Trophoblast cell (in vitro differentiated cells and primary cell): ENCODE data around the gene PITPNM3.

Experiments used
- DNase-seq, 2 donors: peaks; one replicate each; pipeline ENCODE4 v3.0.0-alpha.2; 2016
- H2AFZ ChIP-seq: 2 replicates; pipeline ENCODE4 v1.6.1; 2013; ENCODE audit warnings: low read length, moderate library complexity, mild to moderate bottlenecking; ENCODE audit not compliant: insufficient read depth, poor library complexity
- H2AK5ac ChIP-seq: 2 replicates; pipeline ENCODE4 v1.6.1; 2013; ENCODE audit warnings: mild to moderate bottlenecking, low read length
- H2BK120ac ChIP-seq: 2 replicates; pipeline ENCODE4 v1.6.1; 2013; ENCODE audit warnings: low read length, mild to moderate bottlenecking, moderate library complexity; ENCODE audit not compliant: insufficient read depth, poor library complexity
- H2BK12ac ChIP-seq: 2 replicates; pipeline ENCODE4 v1.6.1; 2013; ENCODE audit warnings: mild to moderate bottlenecking, low read length, moderate library complexity
- H2BK5ac ChIP-seq: 2 replicates; pipeline ENCODE4 v1.6.1; 2013; ENCODE audit warnings: low read length, low read depth, moderate library complexity, mild to moderate bottlenecking; ENCODE audit not compliant: poor library complexity
- H3K14ac ChIP-seq: 2 replicates; pipeline ENCODE4 v1.6.1; 2013; ENCODE audit warnings: mild to moderate bottlenecking, low read length
- H3K18ac ChIP-seq: 2 replicates; pipeline ENCODE4 v1.6.1; 2013; ENCODE audit warnings: mild to moderate bottlenecking, low read length
- H3K23ac ChIP-seq: 2 replicates; pipeline ENCODE4 v1.6.1; 2013; ENCODE audit warnings: low read length
- H3K27ac ChIP-seq: 2 replicates; pipeline ENCODE4 v1.5.1; 2013; ENCODE audit warnings: low read depth, mild to moderate bottlenecking, inconsistent platforms, low read length, moderate library complexity
- H3K27me3 ChIP-seq: 2 replicates; pipeline ENCODE4 v1.6.1; 2013; ENCODE audit warnings: inconsistent platforms, mild to moderate bottlenecking, low read length, moderate library complexity; ENCODE audit not compliant: insufficient read depth
- H3K36me3 ChIP-seq, 2 experiments: 1 replicate in 1 of 2; 2 replicates in 1 of 2; pipeline ENCODE4 v1.6.1; 2013; ENCODE audit warnings: low read length in 2 of 2, mild to moderate bottlenecking in 2 of 2, moderate library complexity in 1 of 2; ENCODE audit not compliant: insufficient read depth in 2 of 2, control insufficient read depth in 1 of 2
- H3K4ac ChIP-seq: 2 replicates; pipeline ENCODE4 v1.6.1; 2013; ENCODE audit warnings: low read depth, mild to moderate bottlenecking, low read length, moderate library complexity
- H3K4me1 ChIP-seq, 2 experiments: 1 replicate in 1 of 2; 2 replicates in 1 of 2; pipeline ENCODE4 v1.6.1; 2013; ENCODE audit warnings: low read length in 2 of 2, mild to moderate bottlenecking in 2 of 2, moderate library complexity in 1 of 2; ENCODE audit not compliant: insufficient read depth in 2 of 2, control insufficient read depth in 1 of 2
- H3K4me2 ChIP-seq: 2 replicates; pipeline ENCODE4 v1.6.1; 2013; ENCODE audit warnings: inconsistent platforms, mild to moderate bottlenecking, low read length, moderate library complexity
- H3K4me3 ChIP-seq: 2 replicates; pipeline ENCODE4 v1.5.1; 2013; ENCODE audit warnings: mild to moderate bottlenecking, low read depth, low read length, inconsistent platforms
- H3K79me1 ChIP-seq: one replicate; pipeline ENCODE4 v1.6.1; 2013; ENCODE audit warnings: low read length
- H3K79me2 ChIP-seq: 2 replicates; pipeline ENCODE4 v1.6.1; 2013; ENCODE audit warnings: low read length, mild to moderate bottlenecking; ENCODE audit not compliant: control insufficient read depth, insufficient read depth, poor library complexity
- H3K9ac ChIP-seq: 2 replicates; pipeline ENCODE4 v1.6.1; 2013; ENCODE audit warnings: mild to moderate bottlenecking, low read length
- H3K9me3 ChIP-seq: 2 replicates; pipeline ENCODE4 v1.6.1; 2013; ENCODE audit warnings: low read depth, mild to moderate bottlenecking, control low read depth, inconsistent platforms, low read length; ENCODE audit not compliant: insufficient read depth
- H4K12ac ChIP-seq: 2 replicates; pipeline ENCODE4 v1.6.1; 2013; ENCODE audit warnings: low read depth, mild to moderate bottlenecking, low read length, moderate library complexity
- H4K8ac ChIP-seq: 2 replicates; pipeline ENCODE4 v1.6.1; 2013; ENCODE audit warnings: low read depth, mild to moderate bottlenecking, low read length, moderate library complexity
- H4K91ac ChIP-seq: one replicate; pipeline ENCODE4 v1.6.1; 2013; ENCODE audit warnings: low read depth, mild to moderate bottlenecking, low read length, moderate library complexity
- WGBS: extraction: QIAGEN DNeasy Blood & Tissue Kit; methylation state at CpG from one replicate; pipeline ENCODE4 v1.1.7; 2013; ENCODE audit warnings: missing lambda C conversion rate; ENCODE audit not compliant: insufficient read length, insufficient coverage; ENCODE audit errors: extremely low coverage; 5-methylcytosine and 5-hydroxymethylcytosine counted together

Gene PITPNM3

DNA sequence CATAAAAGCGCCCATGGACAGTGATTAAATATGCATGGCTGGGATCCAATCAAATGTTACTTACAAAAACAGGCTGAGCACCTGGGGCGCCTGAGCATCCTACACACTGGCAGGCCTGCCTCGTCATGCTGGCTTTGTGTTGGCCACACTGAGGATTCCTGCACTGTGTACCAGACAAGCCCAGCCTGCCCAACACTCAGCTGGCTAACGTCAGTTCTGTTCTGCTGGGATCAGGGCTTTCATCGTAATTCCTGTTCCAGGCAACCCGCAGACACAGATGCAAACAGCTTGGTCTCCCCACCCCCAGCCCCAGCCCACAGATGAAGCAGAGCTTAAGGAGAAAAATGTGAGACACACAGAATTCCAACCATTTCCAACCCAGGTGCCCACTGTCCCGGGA lies 81.4 kb downstream of the PITPNM3 start:
- Histone ChIP-seq H3K4ac (no peak overlapping the region), H2BK120ac (no peak overlapping the region), H3K36me3 (no peaks in the 10 kb centered on the region), H3K4me1 (peaks cover 0 to 7% of the 10 kb centered on the region in 2 experiments), H4K8ac (no peak overlapping the region), H3K27ac (no peak overlapping the region), H2AFZ (no peak overlapping the region), H3K9ac (no peak overlapping the region), H3K79me2 (no peaks in the 10 kb centered on the region), H2AK5ac (no peak overlapping the region), H2BK12ac (no peak overlapping the region), H3K14ac (no peak overlapping the region), H4K12ac (no peak overlapping the region), H3K9me3 (no peaks in the 10 kb centered on the region), H3K18ac (no peak overlapping the region), H3K27me3 (no peaks in the 10 kb centered on the region), H4K91ac (no peak overlapping the region), H3K79me1 (no peaks in the 10 kb centered on the region), H3K4me2 (no peak overlapping the region), H3K23ac (no peak overlapping the region), H3K4me3 (no peak overlapping the region), H2BK5ac (no peak overlapping the region)
- DNase-seq = peak; percentile 84 to 87
- WGBS = no CpG with 5 or more reads among the region's 7 CpGs

DNA sequence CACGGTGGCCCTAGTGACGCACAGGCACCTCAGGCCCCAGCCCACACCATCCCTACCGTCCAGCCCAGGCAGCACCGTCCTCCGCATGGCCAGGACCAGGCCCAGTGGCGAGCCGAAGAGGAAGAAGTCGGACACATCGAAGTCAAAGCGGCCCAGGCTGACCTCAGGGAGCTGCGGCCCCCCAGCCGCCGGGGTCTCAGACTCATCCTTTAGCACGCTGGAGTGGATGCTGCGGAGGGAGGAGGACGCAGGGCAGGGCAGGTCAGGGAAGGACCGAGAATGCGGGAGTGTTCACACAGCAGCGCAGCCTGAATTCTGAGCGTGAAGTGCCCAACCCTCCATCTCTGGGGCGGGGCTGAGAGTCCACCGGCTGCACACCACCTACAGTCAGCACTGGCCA lies 82.0 kb downstream of the PITPNM3 start:
- no peak overlapping the region for H2BK5ac ChIP-seq
- H4K8ac ChIP-seq = no peak overlapping the region
- H4K91ac ChIP-seq = no peak overlapping the region
- no peak overlapping the region for H3K4me3 ChIP-seq
- no peak overlapping the region for H3K27ac ChIP-seq
- no peak for DNase-seq
- H3K9me3 ChIP-seq = no peaks in the 10 kb centered on the region
- no peaks in the 10 kb centered on the region for H3K79me1 ChIP-seq
- no peak overlapping the region for H3K18ac ChIP-seq
- H3K23ac ChIP-seq = no peak overlapping the region
- H3K27me3 ChIP-seq = no peaks in the 10 kb centered on the region
- no peak overlapping the region for H2AFZ ChIP-seq
- H2BK120ac ChIP-seq = no peak overlapping the region
- no peak overlapping the region for H3K9ac ChIP-seq
- no peak overlapping the region for H2AK5ac ChIP-seq
- H3K14ac ChIP-seq = no peak overlapping the region
- no peak overlapping the region for H3K4me2 ChIP-seq
- H3K4ac ChIP-seq = no peak overlapping the region
- WGBS = no CpG with 5 or more reads among the region's 22 CpGs
- no peaks in the 10 kb centered on the region for H3K36me3 ChIP-seq
- no peaks in the 10 kb centered on the region for H3K79me2 ChIP-seq
- H2BK12ac ChIP-seq = no peak overlapping the region
- H4K12ac ChIP-seq = no peak overlapping the region
- peaks cover 0 to 7% of the 10 kb centered on the region in 2 experiments for H3K4me1 ChIP-seq

DNA sequence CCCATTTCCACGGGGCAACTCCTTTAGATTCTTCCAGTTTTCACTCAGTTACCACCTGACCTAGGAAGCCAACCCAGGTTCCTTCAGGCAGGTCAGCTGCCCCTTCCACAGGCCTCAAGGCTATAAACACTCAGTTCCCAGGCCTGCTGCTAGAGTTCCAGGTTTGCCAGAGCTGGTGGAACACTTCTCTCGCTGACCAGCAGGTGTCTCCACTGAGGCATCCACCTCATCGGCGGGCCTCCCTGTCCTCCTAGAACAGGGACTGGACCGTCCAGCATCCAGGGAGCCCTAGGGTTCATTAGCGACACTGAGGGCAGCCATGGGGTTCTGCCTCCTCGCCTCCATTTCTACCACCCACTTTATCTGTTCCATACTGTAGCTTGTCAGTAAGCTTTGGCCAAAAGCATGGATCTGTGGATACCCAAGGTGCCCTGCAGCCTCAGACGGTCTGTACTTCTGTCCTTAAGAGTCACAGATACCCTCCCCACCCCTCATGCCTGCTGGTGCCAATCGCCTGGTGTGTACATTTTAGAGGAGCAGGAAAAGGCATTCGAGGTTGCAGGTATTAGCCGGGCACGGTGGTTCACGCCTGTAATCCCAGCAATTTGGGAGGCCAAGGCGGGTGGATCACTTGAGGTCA lies 83.1 kb downstream of the PITPNM3 start:
- Histone ChIP-seq H3K27me3 (no peaks in the 10 kb centered on the region), H3K4ac (no peak overlapping the region), H3K9me3 (no peaks in the 10 kb centered on the region), H4K8ac (no peak overlapping the region), H3K4me3 (no peak overlapping the region), H2AK5ac (no peak overlapping the region), H2AFZ (no peak overlapping the region), H3K4me2 (no peak overlapping the region), H3K14ac (no peak overlapping the region), H3K9ac (no peak overlapping the region), H2BK5ac (no peak overlapping the region), H3K27ac (no peak overlapping the region), H4K12ac (no peak overlapping the region), H3K79me2 (no peaks in the 10 kb centered on the region), H3K79me1 (no peaks in the 10 kb centered on the region), H3K18ac (no peak overlapping the region), H2BK120ac (no peak overlapping the region), H2BK12ac (no peak overlapping the region), H3K23ac (no peak overlapping the region), H3K36me3 (no peaks in the 10 kb centered on the region), H4K91ac (no peak overlapping the region), H3K4me1 (peaks cover 0 to 7% of the 10 kb centered on the region in 2 experiments)
- no CpG with 5 or more reads among the region's 14 CpGs for WGBS
- DNase-seq = peak; percentile 76 to 89

DNA sequence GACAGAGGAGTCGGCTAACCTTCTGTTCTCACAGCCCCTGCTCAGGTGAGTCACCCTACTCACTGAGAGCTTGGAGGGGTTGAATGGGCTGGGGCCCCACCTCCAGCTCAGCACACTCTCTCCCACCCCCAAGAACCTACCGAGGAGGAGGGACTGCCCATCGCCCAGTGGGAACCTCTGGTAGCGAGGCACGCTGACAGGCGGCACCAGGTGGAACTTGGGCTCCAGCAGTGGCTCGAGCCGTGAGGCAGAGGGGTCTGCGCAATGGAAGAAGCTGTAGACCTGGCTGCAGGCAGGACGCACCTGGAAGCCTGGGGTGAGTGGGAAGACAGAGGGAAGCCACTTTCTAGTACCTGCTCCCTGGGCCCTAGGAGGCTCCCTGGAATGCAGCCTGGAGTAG lies 83.8 kb downstream of the PITPNM3 start:
- no peak overlapping the region for H3K23ac ChIP-seq
- no peak overlapping the region for H2AK5ac ChIP-seq
- no peak overlapping the region for H3K18ac ChIP-seq
- no peak overlapping the region for H2BK120ac ChIP-seq
- peaks cover 0 to 7% of the 10 kb centered on the region in 2 experiments for H3K4me1 ChIP-seq
- no peak overlapping the region for H4K91ac ChIP-seq
- no peak overlapping the region for H2BK5ac ChIP-seq
- no peak overlapping the region for H3K9ac ChIP-seq
- no peak overlapping the region for H3K27ac ChIP-seq
- H3K79me2 ChIP-seq = no peaks in the 10 kb centered on the region
- no CpG with 5 or more reads among the region's 10 CpGs for WGBS
- H3K4ac ChIP-seq = no peak overlapping the region
- H3K4me3 ChIP-seq = no peak overlapping the region
- no peak for DNase-seq
- no peak overlapping the region for H2BK12ac ChIP-seq
- H3K79me1 ChIP-seq = no peaks in the 10 kb centered on the region
- no peak overlapping the region for H4K12ac ChIP-seq
- no peak overlapping the region for H4K8ac ChIP-seq
- no peaks in the 10 kb centered on the region for H3K36me3 ChIP-seq
- H3K14ac ChIP-seq = no peak overlapping the region
- H3K9me3 ChIP-seq = no peaks in the 10 kb centered on the region
- H2AFZ ChIP-seq = no peak overlapping the region
- no peaks in the 10 kb centered on the region for H3K27me3 ChIP-seq
- H3K4me2 ChIP-seq = no peak overlapping the region
